ENCODE results near the gene NDOR1. TPM values are rescaled to one million over a fixed set of nuclear protein-coding genes. Genes with fewer than 3 reads are reported as not detected.
"Not testable (repeated sequence)": the region's sequence is repeated elsewhere in the genome, so short reads cannot be mapped to it uniquely, and the experiment has no call there.

NDOR1 gene
- total RNA-seq, 2 experiments from 2014 or later: 50.1 to 50.6 TPM

GRCh38 chr9:137251490-137252268, 46.2 kb downstream of the NDOR1 start:
- CTCF ChIA-PET: interaction anchor here (1.2 to 5.4 kb wide), 3 partner anchors 10 to 15 kb away, joined by 5 to 46 read pairs (median 5); partner anchors contain the start of gene TUBB4B

GRCh38 chr9:137252555-137253506, 47.3 kb downstream of the NDOR1 start:
- Mint-ChIP-seq H3K9me3 (ENCODE audit: low read depth) (no peaks in the 10 kb centered on the region), H3K4me3 (no peak overlapping the region)
- CTCF ChIA-PET: interaction anchor here (1.3 to 5.4 kb wide), 4 partner anchors 11 to 49 kb away, joined by 3 to 46 read pairs (median 14); partner anchors contain the start of genes NRARP and TUBB4B

More at GRCh38 chr9:137251490-137252268, 46.2 kb downstream of the NDOR1 start:
- H3K36me3 Mint-ChIP-seq: peaks cover 3% of the 10 kb centered on the region
- no peak overlapping the region for H3K27ac Mint-ChIP-seq
- no peaks in the 10 kb centered on the region for H3K9me3 Mint-ChIP-seq (ENCODE audit: low read depth)
- DNase-seq (no peak), ATAC-seq (no peak)
- H3K4me3 Mint-ChIP-seq: no peak overlapping the region
- H3K27me3 Mint-ChIP-seq: no peaks in the 10 kb centered on the region
- peaks cover 12% of the 10 kb centered on the region for H3K4me1 Mint-ChIP-seq

DNA sequence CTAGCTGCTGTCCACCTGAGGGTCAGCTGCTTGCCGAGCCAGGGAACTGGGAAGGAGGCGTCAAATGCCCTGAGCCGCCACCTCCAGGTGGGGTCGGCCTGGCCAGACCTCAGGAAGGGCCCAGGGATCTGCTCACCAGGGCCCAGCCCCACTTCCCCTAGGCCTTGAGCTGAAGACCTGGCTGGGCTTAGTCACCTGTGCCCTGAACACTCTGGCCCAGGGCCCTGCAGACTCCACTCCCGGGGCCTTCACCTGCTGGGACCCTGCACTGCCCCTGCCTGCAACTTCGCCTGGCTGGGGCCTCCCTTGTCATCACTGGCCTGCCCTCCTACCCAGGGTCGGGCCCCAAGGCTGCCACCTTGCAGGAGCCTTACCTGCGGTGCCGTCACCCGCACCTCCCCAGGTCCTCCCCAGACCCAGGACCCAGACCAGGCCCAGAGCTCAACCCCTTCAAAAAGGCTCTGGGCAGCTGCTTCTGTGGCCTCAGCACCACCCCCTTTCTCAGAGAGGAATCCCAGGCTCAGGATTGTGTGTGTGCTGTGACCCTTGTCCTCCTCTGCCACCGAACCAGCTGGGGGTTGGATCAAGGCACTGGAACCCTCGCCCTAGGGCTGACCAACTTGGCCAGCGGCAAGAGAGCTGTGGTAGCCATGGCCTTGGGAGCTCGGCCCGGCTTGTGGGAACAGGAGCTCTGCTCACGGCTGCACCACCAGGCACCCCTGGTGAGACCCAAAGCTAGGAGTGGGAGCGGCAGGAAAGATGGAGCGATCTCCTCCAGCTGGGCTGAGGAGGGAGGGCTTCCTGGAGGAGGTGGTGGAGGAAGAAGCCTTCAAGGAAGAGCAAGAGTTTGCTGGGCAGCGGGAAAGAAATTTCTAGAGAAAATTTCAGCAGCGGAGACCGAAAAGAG, 48.5 kb downstream of the NDOR1 start:
- DNase-seq (no peak), ATAC-seq (no peak)
- peaks cover 17% of the 10 kb centered on the region for H3K4me1 Mint-ChIP-seq
- peaks cover 8% of the 10 kb centered on the region for H3K36me3 Mint-ChIP-seq
- H3K4me3 Mint-ChIP-seq: peak overlapping the region; percentile 91
- no peaks in the 10 kb centered on the region for H3K27me3 Mint-ChIP-seq
- CTCF ChIA-PET: interaction anchor here (1.0 to 5.4 kb wide), 10 partner anchors 8 to 412 kb away, joined by 3 to 46 read pairs (median 4); partner anchors contain the start of genes AJM1, ANAPC2, CYSRT1 and EXD3
- H3K27ac Mint-ChIP-seq: peak overlapping the region; percentile 73
- no peaks in the 10 kb centered on the region for H3K9me3 Mint-ChIP-seq (ENCODE audit: low read depth)

More at GRCh38 chr9:137252555-137253506, 47.3 kb downstream of the NDOR1 start:
- DNase-seq (no peak), ATAC-seq (no peak)
- peaks cover 7% of the 10 kb centered on the region for H3K36me3 Mint-ChIP-seq
- H3K27me3 Mint-ChIP-seq: no peaks in the 10 kb centered on the region
- peaks cover 17% of the 10 kb centered on the region for H3K4me1 Mint-ChIP-seq
- no peak overlapping the region for H3K27ac Mint-ChIP-seq

GRCh38 chr9:137254624-137255447, 49.3 kb downstream of the NDOR1 start, which contains the start of gene NELFB:
TSS of gene NELFB (plus strand) at chr9:137255327.
- H3K36me3 Mint-ChIP-seq: peaks cover 12% of the 10 kb centered on the region
- ATAC-seq (peak; percentile 86), DNase-seq (peak; percentile 96)
- H3K27me3 Mint-ChIP-seq: no peaks in the 10 kb centered on the region
- peak within 1 kb of the TSS; percentile 91 for H3K4me3 Mint-ChIP-seq
- CTCF ChIA-PET: interaction anchor here (1.0 to 5.4 kb wide), 11 partner anchors 9 to 413 kb away, joined by 3 to 46 read pairs (median 4); partner anchors contain the start of genes AJM1, ANAPC2, CYSRT1 and EXD3
- peaks cover 17% of the 10 kb centered on the region for H3K4me1 Mint-ChIP-seq
- H3K27ac Mint-ChIP-seq: peak within 1 kb of the TSS; percentile 87
- no peaks in the 10 kb centered on the region for H3K9me3 Mint-ChIP-seq (ENCODE audit: low read depth)

GRCh38 chr9:137255448-137256114, 50.1 kb downstream of the NDOR1 start:
- peak overlapping the region; percentile 91 for H3K4me3 Mint-ChIP-seq
- DNase-seq (peak; percentile 66), ATAC-seq (no peak)
- H3K36me3 Mint-ChIP-seq: peaks cover 12% of the 10 kb centered on the region
- no peaks in the 10 kb centered on the region for H3K27me3 Mint-ChIP-seq
- H3K9me3 Mint-ChIP-seq (ENCODE audit: low read depth): no peaks in the 10 kb centered on the region
- peak overlapping the region; percentile 87 for H3K27ac Mint-ChIP-seq
- peaks cover 17% of the 10 kb centered on the region for H3K4me1 Mint-ChIP-seq
- CTCF ChIA-PET: interaction anchor here (1.1 to 5.4 kb wide), 9 partner anchors 8 to 187 kb away, joined by 3 to 46 read pairs (median 5); partner anchors contain the start of genes ANAPC2, CYSRT1, EXD3 and SSNA1

DNA sequence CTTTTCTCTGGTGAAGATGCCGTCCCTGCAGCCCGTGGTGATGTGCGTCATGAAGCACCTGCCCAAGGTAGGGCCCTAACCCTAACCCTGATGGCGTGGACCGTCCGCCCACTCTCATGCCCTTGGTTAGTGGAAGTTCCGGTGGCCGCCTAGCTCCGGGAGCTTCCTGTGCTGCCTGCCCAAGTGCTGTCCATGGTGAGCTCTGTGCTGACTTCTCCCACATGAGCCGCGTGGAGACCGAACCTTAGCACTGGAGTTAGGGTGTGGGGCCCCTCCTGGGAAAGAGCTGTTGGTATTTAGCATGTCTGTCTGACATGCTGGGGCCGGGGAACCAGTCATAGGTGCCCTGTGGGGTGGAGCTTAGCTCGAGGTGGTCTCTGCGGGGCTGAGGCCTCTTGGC, 50.9 kb downstream of the NDOR1 start:
- H3K36me3 Mint-ChIP-seq: peaks cover 12% of the 10 kb centered on the region

DNA sequence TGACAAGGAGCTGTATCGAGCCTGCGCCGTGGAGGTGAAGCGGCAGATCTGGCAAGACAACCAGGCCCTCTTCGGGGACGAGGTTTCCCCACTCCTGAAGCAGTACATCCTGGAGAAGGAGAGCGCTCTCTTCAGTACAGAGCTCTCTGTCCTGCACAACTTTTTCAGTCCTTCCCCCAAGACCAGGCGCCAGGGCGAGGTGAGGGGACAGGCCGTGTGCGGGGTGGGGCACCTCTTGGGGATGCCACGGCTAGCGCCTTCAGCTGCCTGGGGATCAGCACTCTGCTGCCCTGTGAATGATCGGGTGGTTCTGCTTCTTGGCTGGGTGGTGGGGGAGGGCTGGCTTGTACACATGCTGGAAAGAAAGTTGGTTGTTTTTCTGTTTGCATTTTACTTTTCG, 51.4 kb downstream of the NDOR1 start:
- no peak for ATAC-seq
- peaks cover 17% of the 10 kb centered on the region for H3K4me1 Mint-ChIP-seq

More for the DNA sequence above, 50.9 kb downstream of the NDOR1 start:
- Mint-ChIP-seq H3K27ac (peak overlapping the region; percentile 36), H3K4me1 (peaks cover 17% of the 10 kb centered on the region), H3K9me3 (ENCODE audit: low read depth) (no peaks in the 10 kb centered on the region), H3K27me3 (no peaks in the 10 kb centered on the region), H3K4me3 (peak overlapping the region; percentile 91)
- DNase-seq: no peak
- CTCF ChIA-PET: interaction anchor here (1.2 to 5.4 kb wide), 6 partner anchors 14 to 166 kb away, joined by 3 to 46 read pairs (median 4); partner anchors contain the start of genes EXD3 and TUBB4B
- ATAC-seq: no peak

GRCh38 chr9:137262173-137262908, 56.8 kb downstream of the NDOR1 start:
- H3K36me3 Mint-ChIP-seq: peaks cover 16% of the 10 kb centered on the region
- DNase-seq; ATAC-seq; H3K27me3 Mint-ChIP-seq; H3K4me1 Mint-ChIP-seq; H3K4me3 Mint-ChIP-seq; H3K27ac Mint-ChIP-seq; H3K9me3 Mint-ChIP-seq (ENCODE audit: low read depth): not testable (repeated sequence)
- CTCF ChIA-PET: interaction anchor here (1.2 to 2.3 kb wide), 2 partner anchors 22 to 26 kb away, joined by 5 to 8 read pairs; partner anchors contain the start of gene TUBB4B

More for the DNA sequence above, 51.4 kb downstream of the NDOR1 start:
- CTCF ChIA-PET: interaction anchor here (1.2 to 5.4 kb wide), 6 partner anchors 15 to 166 kb away, joined by 3 to 46 read pairs (median 4); partner anchors contain the start of genes EXD3 and TUBB4B
- Mint-ChIP-seq H3K9me3 (ENCODE audit: low read depth) (no peaks in the 10 kb centered on the region), H3K27ac (no peak overlapping the region), H3K27me3 (no peaks in the 10 kb centered on the region), H3K4me3 (peak overlapping the region; percentile 91), H3K36me3 (peaks cover 15% of the 10 kb centered on the region)
- no peak for DNase-seq

DNA sequence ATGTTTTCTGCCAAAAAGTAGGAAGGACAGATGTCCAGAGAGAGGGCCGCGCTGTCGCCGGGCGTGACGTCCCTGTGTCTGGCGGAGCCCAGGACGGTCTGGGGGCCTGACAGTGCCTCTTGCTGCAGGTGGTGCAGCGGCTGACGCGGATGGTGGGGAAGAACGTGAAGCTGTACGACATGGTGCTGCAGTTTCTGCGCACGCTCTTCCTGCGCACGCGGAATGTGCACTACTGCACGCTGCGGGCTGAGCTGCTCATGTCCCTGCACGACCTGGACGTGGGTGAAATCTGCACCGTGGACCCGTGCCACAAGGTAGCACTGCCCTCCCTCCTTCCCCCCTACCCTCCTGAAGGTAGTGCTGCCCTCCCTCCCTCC, 57.4 kb downstream of the NDOR1 start:
- H3K4me3 Mint-ChIP-seq: no peak overlapping the region
- H3K27me3 Mint-ChIP-seq: no peaks in the 10 kb centered on the region
- ATAC-seq (no peak), DNase-seq (no peak)
- no peaks in the 10 kb centered on the region for H3K9me3 Mint-ChIP-seq (ENCODE audit: low read depth)
- no peak overlapping the region for H3K27ac Mint-ChIP-seq
- CTCF ChIA-PET: interaction anchor here (1.2 to 2.3 kb wide), 2 partner anchors 22 to 26 kb away, joined by 5 to 8 read pairs; partner anchors contain the start of gene TUBB4B
- peaks cover 3% of the 10 kb centered on the region for H3K4me1 Mint-ChIP-seq
- H3K36me3 Mint-ChIP-seq: peaks cover 19% of the 10 kb centered on the region

- CTCF ChIA-PET: interaction anchor here (1.2 to 1.6 kb wide), 2 partner anchors 9 to 14 kb away, joined by 3 to 4 read pairs; partner anchors contain the start of genes NELFB and TOR4A
- no peak for DNase-seq
- no peak overlapping the region for H3K4me3 Mint-ChIP-seq
These were observed 58.0 kb downstream of the NDOR1 start for GRCh38 chr9:137263506-137263905.

More at GRCh38 chr9:137263506-137263905, 58.0 kb downstream of the NDOR1 start:
- Mint-ChIP-seq H3K27me3 (no peaks in the 10 kb centered on the region), H3K36me3 (peaks cover 20% of the 10 kb centered on the region), H3K9me3 (ENCODE audit: low read depth) (no peaks in the 10 kb centered on the region), H3K4me1 (peaks cover 5% of the 10 kb centered on the region), H3K27ac (no peak overlapping the region)
- no peak for ATAC-seq

Data from activated CD8-positive, alpha-beta memory T cell treated with anti-CD3 and anti-CD28 coated beads, Interleukin-2, amount 10 ng/mL, durations not matched to agents 7 days and 5 days (primary cell).